Caco-2 (cell line): ENCODE data around the gene LMO7. TPM values are rescaled to one million over a fixed set of nuclear protein-coding genes. Genes with fewer than 3 reads are reported as not detected.

ENCODE experiments used
- BruUV-seq: library from RNA; stranded (reverse); fragments of 400-500 nt; replicated peaks from 2 replicates; lab custom pipeline; 2021; lab: Mats Ljungman, UMichigan
- CTCF ChIA-PET: fragments of 300-600 bp; sonication (Branson Sonifier 250); formaldehyde crosslinking; loops from one replicate; lab custom pipeline; 2022; ENCODE audit warnings: antibody characterized with exemption; lab: Charles Lee
- POLR2A ChIA-PET: fragments of 300-600 bp; sonication (Branson Sonifier 250); formaldehyde crosslinking; loops from one replicate; lab custom pipeline; 2022; ENCODE audit warnings: antibody characterized with exemption; lab: Charles Lee
- DNase-seq, 2 experiments: peaks; one replicate each; pipeline versions ENCODE4 v3.0.0 to v3.0.0-alpha.2; 2020 to 2022
- H3K27me3 ChIP-seq: replicated peaks from 2 replicates; pipeline ENCODE4 v1.6.0; 2011; ENCODE audit warnings: low read length; ENCODE audit not compliant: control insufficient read depth, insufficient read depth
- H3K36me3 ChIP-seq: 2 replicates; pipeline ENCODE4 v1.5.1; 2011; ENCODE audit warnings: low read length; ENCODE audit not compliant: control insufficient read depth, insufficient read depth
- H3K4me1 ChIP-seq: fragments of 250-450 bp; sonication (Bioruptor Pico); 2 replicates; pipeline ENCODE4 v1.5.1; 2020; ENCODE audit warnings: mild to moderate bottlenecking
- H3K4me3 ChIP-seq: 2 replicates; pipeline ENCODE4 v1.5.1; 2011; ENCODE audit warnings: low read depth, mild to moderate bottlenecking, control low read depth, low read length
- H3K9me3 ChIP-seq: fragments of 250-450 bp; sonication (Bioruptor Pico); 2 replicates; pipeline ENCODE4 v1.5.1; 2020; ENCODE audit warnings: mild to moderate bottlenecking, moderate library complexity
- H3K27ac Mint-ChIP-seq: one replicate; pipeline ENCODE4 v1.8.0; 2022; ENCODE audit warnings: mixed read lengths; ENCODE audit not compliant: unreplicated experiment
- H3K27me3 Mint-ChIP-seq: one replicate; pipeline ENCODE4 v1.8.0; 2022; ENCODE audit warnings: mixed read lengths; ENCODE audit not compliant: insufficient read depth, unreplicated experiment
- H3K36me3 Mint-ChIP-seq: one replicate; pipeline ENCODE4 v1.8.0; 2022; ENCODE audit warnings: mild to moderate bottlenecking, mixed read lengths; ENCODE audit not compliant: insufficient read depth, unreplicated experiment
- H3K4me1 Mint-ChIP-seq: one replicate; pipeline ENCODE4 v1.8.0; 2022; ENCODE audit warnings: low read depth, mixed read lengths; ENCODE audit not compliant: unreplicated experiment
- H3K4me3 Mint-ChIP-seq: one replicate; pipeline ENCODE4 v1.8.0; 2022; ENCODE audit warnings: mild to moderate bottlenecking, moderate library complexity, mixed read lengths; ENCODE audit not compliant: unreplicated experiment
- H3K9me3 Mint-ChIP-seq: one replicate; pipeline ENCODE4 v1.8.0; 2022; ENCODE audit warnings: mixed read lengths; ENCODE audit not compliant: unreplicated experiment
- CTCF ChIP-seq, 2 experiments: fragments of 200-600 bp in 1 of 2; IDR thresholded peaks; 1 replicate in 1 of 2; 2 replicates in 1 of 2; pipeline versions ENCODE4 v1.5.1 to v1.8.0; 2011 to 2022; ENCODE audit warnings: antibody characterized with exemption in 1 of 2, control low read depth in 1 of 2, inconsistent platforms in 1 of 2, low read depth in 1 of 2, low read length in 1 of 2, mild to moderate bottlenecking in 1 of 2, moderate library complexity in 1 of 2; ENCODE audit not compliant: insufficient read depth in 1 of 2, severe bottlenecking in 1 of 2, unreplicated experiment in 1 of 2
- intact Hi-C: fragments of 100-400 bp; cut with micrococcal nuclease; formaldehyde crosslinking; loops from one replicate; pipeline ENCODE4 v1.10.0; 2022; ENCODE audit not compliant: unreplicated experiment
- total RNA-seq: library from RNA; stranded (reverse); gene quantifications from 2 replicates; pipeline ENCODE4 v1.2.3, GENCODE V29; 2022

The LMO7 gene
- total RNA-seq, 1 experiment from 2014 or later = 209 TPM

- H3K27me3 Mint-ChIP-seq = no peaks in the 10 kb centered on the region
- DNase-seq = no peak
- H3K9me3 Mint-ChIP-seq = no peaks in the 10 kb centered on the region
- Histone ChIP-seq H3K36me3 (no peaks in the 10 kb centered on the region), H3K4me1 (peaks cover 49% of the 10 kb centered on the region), H3K27me3 (no peaks in the 10 kb centered on the region), H3K9me3 (no peaks in the 10 kb centered on the region), H3K4me3 (peak overlapping the region; percentile 61)
- intact Hi-C loops = loop anchor here (5.0 kb wide), 1 partner anchor 94 kb away; no protein-coding TSS in a partner anchor
- ChIA-PET POLR2A (interaction anchor here (2.1 kb wide), 1 partner anchor 29 kb away, joined by 5 read pairs; no protein-coding TSS in a partner anchor), CTCF (no interaction called here)
- no TSS peak for BruUV-seq
- peak overlapping the region; percentile 90 for H3K27ac Mint-ChIP-seq
- peak overlapping the region; percentile 76 for H3K4me3 Mint-ChIP-seq
- peaks cover 57% of the 10 kb centered on the region for H3K4me1 Mint-ChIP-seq
- peaks cover 56% of the 10 kb centered on the region for H3K36me3 Mint-ChIP-seq
- no peak for TF ChIP-seq CTCF (IDR thresholded peaks at IDR 0.05; ENCODE audit: insufficient read depth in 1 of 2, low read depth in 1 of 2, low read length in 1 of 2, severe bottlenecking in 1 of 2, unreplicated experiment in 1 of 2)
Observed at GRCh38 chr13:75763512-75763911, 127.4 kb downstream of the LMO7 start.

GRCh38 chr13:75764251-75764925, 128.3 kb downstream of the LMO7 start:
- peak overlapping the region; percentile 76 for H3K4me3 Mint-ChIP-seq
- DNase-seq = no peak
- peaks cover 54% of the 10 kb centered on the region for H3K36me3 Mint-ChIP-seq
- POLR2A ChIA-PET = interaction anchor here (2.1 kb wide), 1 partner anchor 28 kb away, joined by 5 read pairs; no protein-coding TSS in a partner anchor
- Histone ChIP-seq H3K4me1 (peaks cover 49% of the 10 kb centered on the region), H3K9me3 (no peaks in the 10 kb centered on the region), H3K27me3 (no peaks in the 10 kb centered on the region), H3K4me3 (no peak overlapping the region), H3K36me3 (no peaks in the 10 kb centered on the region)
- BruUV-seq = no TSS peak
- TF ChIP-seq CTCF (IDR thresholded peaks at IDR 0.05; ENCODE audit: insufficient read depth in 1 of 2, low read depth in 1 of 2, low read length in 1 of 2, severe bottlenecking in 1 of 2, unreplicated experiment in 1 of 2) = no peak
- H3K4me1 Mint-ChIP-seq = peaks cover 48% of the 10 kb centered on the region
- CTCF ChIA-PET = interaction anchor here (1.0 kb wide), 1 partner anchor 26 kb away, joined by 7 read pairs; no protein-coding TSS in a partner anchor
- H3K27ac Mint-ChIP-seq = no peak overlapping the region
- intact Hi-C loops = loop anchor here (5.0 kb wide), 1 partner anchor 93 kb away; no protein-coding TSS in a partner anchor
- H3K9me3 Mint-ChIP-seq = no peaks in the 10 kb centered on the region
- no peaks in the 10 kb centered on the region for H3K27me3 Mint-ChIP-seq

- no peak for DNase-seq
- CTCF ChIA-PET = interaction anchor here (1.0 kb wide), 1 partner anchor 26 kb away, joined by 7 read pairs; no protein-coding TSS in a partner anchor
- BruUV-seq = no TSS peak
- peaks cover 49% of the 10 kb centered on the region for H3K36me3 Mint-ChIP-seq
- Histone ChIP-seq H3K4me3 (no peak overlapping the region), H3K9me3 (no peaks in the 10 kb centered on the region), H3K36me3 (no peaks in the 10 kb centered on the region), H3K4me1 (peaks cover 52% of the 10 kb centered on the region), H3K27me3 (no peaks in the 10 kb centered on the region)
- H3K9me3 Mint-ChIP-seq = no peaks in the 10 kb centered on the region
- peaks cover 44% of the 10 kb centered on the region for H3K4me1 Mint-ChIP-seq
- intact Hi-C loops = loop anchor here (5.0 kb wide), 1 partner anchor 92 kb away; no protein-coding TSS in a partner anchor
- TF ChIP-seq CTCF (IDR thresholded peaks at IDR 0.05; ENCODE audit: insufficient read depth in 1 of 2, low read depth in 1 of 2, low read length in 1 of 2, severe bottlenecking in 1 of 2, unreplicated experiment in 1 of 2) = no peak
- no peak overlapping the region for H3K4me3 Mint-ChIP-seq
- no peak overlapping the region for H3K27ac Mint-ChIP-seq
- H3K27me3 Mint-ChIP-seq = no peaks in the 10 kb centered on the region
- POLR2A ChIA-PET = interaction anchor here (2.1 kb wide), 1 partner anchor 28 kb away, joined by 5 read pairs; no protein-coding TSS in a partner anchor
Observed at GRCh38 chr13:75764926-75765310, 128.8 kb downstream of the LMO7 start.
